Thoracic aorta (tissue), 2 donors: ENCODE results near the gene HMGCS1. TPM values are rescaled to one million over a fixed set of nuclear protein-coding genes. Genes with fewer than 3 reads are reported as not detected.

Experiments
- ATAC-seq: fragments of 150-250 bp; one replicate; pipeline ENCODE4 v1.8.0; 2017; ENCODE audit warnings: low read depth; ENCODE audit not compliant: insufficient number of reproducible peaks, low FRiP score
- DNase-seq: peaks from one replicate; pipeline ENCODE4 v3.0.0-alpha.2; 2020; ENCODE audit warnings: low spot score
- H3K27ac ChIP-seq, 2 donors: fragments of 200-600 bp; sonication (generic); 1 replicate in 1 of 2; 2 replicates in 1 of 2; pipeline ENCODE4 v1.5.1; 2016; ENCODE audit warnings: mild to moderate bottlenecking in 2 of 2, moderate library complexity in 2 of 2
- H3K27me3 ChIP-seq: fragments of 200-600 bp; sonication (generic); replicated peaks from 2 replicates; pipeline ENCODE4 v1.6.0; 2016; ENCODE audit warnings: mild to moderate bottlenecking; ENCODE audit not compliant: insufficient read depth
- H3K36me3 ChIP-seq: fragments of 200-600 bp; sonication (generic); one replicate; pipeline ENCODE4 v1.5.1; 2016
- H3K4me1 ChIP-seq, 2 donors: fragments of 200-600 bp; sonication (generic); 1 replicate in 1 of 2; 2 replicates in 1 of 2; pipeline versions ENCODE4 v1.5.1 to v1.6.0; 2016; ENCODE audit warnings: low read depth in 2 of 2, mild to moderate bottlenecking in 1 of 2; ENCODE audit not compliant: control insufficient read depth in 1 of 2
- H3K4me3 ChIP-seq: fragments of 200-600 bp; sonication (generic); 2 replicates; pipeline ENCODE4 v1.5.1; 2016; ENCODE audit warnings: mild to moderate bottlenecking
- H3K9me3 ChIP-seq: fragments of 200-600 bp; sonication (generic); 2 replicates; pipeline ENCODE4 v1.5.1; 2016
- total RNA-seq, 2 donors: library from RNA; depleted of rRNA; stranded (reverse); fragments of >200 nt; gene quantifications; one replicate each; pipeline versions ENCODE4 v1.1.0 to v1.2.3, GENCODE V29; 2016
- TF ChIP-seq, protein P1 (sequence below): fragments of 200-600 bp; sonication (generic); IDR thresholded peaks from one replicate; pipeline ENCODE4 v1.5.1; 2019; ENCODE audit warnings: antibody characterized with exemption

Gene HMGCS1
- total RNA-seq, 2 donors from 2014 or later, result 13.3 to 17.6 TPM

DNA sequence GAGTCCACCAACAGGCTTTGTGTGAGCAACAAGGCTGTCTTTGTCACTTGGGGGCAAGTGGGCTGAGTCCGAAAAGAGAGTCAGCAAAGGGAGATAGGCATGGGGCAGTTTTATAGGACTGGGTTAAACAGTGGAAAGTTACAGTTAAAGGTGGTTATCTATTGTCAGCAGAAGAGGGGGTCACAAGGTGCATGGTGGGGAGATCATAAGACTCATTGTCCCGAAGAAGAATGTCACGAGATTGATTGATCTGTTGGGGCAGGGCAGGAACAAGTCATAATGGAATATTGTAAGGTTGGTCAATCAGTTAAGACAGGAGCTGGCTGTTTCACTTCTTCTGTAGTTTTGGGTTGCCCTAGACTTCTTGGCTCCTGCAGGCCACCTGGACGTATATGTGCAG is 7.6 kb upstream of the HMGCS1 start:
- no peaks in the 10 kb centered on the region for H3K27me3 ChIP-seq
- TF ChIP-seq, protein P1, sequence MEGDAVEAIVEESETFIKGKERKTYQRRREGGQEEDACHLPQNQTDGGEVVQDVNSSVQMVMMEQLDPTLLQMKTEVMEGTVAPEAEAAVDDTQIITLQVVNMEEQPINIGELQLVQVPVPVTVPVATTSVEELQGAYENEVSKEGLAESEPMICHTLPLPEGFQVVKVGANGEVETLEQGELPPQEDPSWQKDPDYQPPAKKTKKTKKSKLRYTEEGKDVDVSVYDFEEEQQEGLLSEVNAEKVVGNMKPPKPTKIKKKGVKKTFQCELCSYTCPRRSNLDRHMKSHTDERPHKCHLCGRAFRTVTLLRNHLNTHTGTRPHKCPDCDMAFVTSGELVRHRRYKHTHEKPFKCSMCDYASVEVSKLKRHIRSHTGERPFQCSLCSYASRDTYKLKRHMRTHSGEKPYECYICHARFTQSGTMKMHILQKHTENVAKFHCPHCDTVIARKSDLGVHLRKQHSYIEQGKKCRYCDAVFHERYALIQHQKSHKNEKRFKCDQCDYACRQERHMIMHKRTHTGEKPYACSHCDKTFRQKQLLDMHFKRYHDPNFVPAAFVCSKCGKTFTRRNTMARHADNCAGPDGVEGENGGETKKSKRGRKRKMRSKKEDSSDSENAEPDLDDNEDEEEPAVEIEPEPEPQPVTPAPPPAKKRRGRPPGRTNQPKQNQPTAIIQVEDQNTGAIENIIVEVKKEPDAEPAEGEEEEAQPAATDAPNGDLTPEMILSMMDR, result no peak
- no peaks in the 10 kb centered on the region for H3K36me3 ChIP-seq
- no peak for ATAC-seq
- H3K4me3 ChIP-seq, result no peak overlapping the region
- no peak for DNase-seq
- no peaks in the 10 kb centered on the region for H3K4me1 ChIP-seq
- no peak overlapping the region for H3K27ac ChIP-seq
- no peaks in the 10 kb centered on the region for H3K9me3 ChIP-seq

DNA sequence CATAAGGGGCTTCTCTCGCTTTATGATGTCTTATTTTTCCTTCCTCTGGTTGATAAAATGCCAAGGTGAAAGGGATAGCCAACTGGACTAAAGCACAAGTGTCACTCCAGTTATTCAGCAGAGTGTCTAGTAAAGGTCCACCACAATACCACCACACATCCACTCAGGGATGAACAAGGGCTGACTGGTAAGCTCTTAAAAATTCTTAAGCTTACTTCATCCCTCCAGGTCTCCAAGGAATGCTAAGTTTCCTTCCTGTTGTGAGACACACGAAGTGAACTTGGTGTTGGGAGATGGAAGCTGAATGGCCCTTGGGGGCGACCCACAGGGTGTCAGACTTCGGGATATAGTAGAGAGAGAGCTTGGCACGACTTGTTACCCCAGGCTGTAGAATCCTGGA is 3.2 kb upstream of the HMGCS1 start:
- Histone ChIP-seq H3K4me1 (peaks cover 11 to 13% of the 10 kb centered on the region in 2 donors), H3K36me3 (no peaks in the 10 kb centered on the region), H3K27ac (no peak overlapping the region), H3K4me3 (no peak overlapping the region), H3K9me3 (no peaks in the 10 kb centered on the region), H3K27me3 (no peaks in the 10 kb centered on the region)
- TF ChIP-seq, protein P1, result no peak
- ATAC-seq (no peak), DNase-seq (no peak)

DNA sequence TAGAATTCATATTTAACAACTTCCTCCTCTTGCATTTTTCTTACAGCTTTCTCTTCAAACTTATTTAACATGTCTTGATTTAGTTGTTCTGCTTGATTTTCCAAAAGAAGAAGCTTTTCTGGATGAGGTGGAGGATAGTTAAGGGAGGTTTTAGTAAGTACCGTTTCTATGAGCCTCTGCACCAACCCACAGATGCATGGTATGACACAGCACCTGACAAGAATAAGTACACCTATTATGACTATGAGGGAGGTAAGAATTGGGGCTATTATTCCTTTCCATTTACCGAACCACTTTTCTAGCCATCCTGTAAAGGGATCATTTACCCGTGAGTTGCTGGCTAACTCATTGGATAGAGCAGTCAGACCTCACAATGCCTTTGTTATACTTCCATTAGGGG is 2.5 kb upstream of the HMGCS1 start:
- TF ChIP-seq, protein P1, result no peak
- no peaks in the 10 kb centered on the region for H3K36me3 ChIP-seq
- no peak overlapping the region for H3K27ac ChIP-seq
- H3K9me3 ChIP-seq, result no peaks in the 10 kb centered on the region
- no peak for DNase-seq
- no peak overlapping the region for H3K4me3 ChIP-seq
- peaks cover 11 to 15% of the 10 kb centered on the region in 2 donors for H3K4me1 ChIP-seq
- no peak for ATAC-seq
- H3K27me3 ChIP-seq, result no peaks in the 10 kb centered on the region

DNA sequence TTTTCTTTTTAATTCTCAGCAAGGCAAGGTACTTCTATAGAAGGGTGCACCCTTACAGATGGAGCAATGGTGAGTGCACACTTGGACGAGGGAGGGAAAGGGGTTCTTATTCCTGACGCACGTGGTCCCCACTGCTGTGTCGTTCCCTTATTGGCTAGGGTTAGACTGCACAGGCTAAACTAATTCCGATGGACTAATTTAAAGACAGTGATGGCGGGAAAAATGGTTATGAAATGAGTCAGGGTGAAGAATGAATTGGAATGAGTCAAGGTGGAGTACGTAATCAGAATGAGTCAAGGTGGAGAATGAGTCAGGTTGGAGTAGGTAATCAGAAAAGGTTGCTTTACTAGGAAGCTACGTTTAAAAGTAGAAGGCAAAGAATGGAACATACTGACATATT is 2.1 kb upstream of the HMGCS1 start:
- DNase-seq (no peak), ATAC-seq (no peak)
- Histone ChIP-seq H3K9me3 (no peaks in the 10 kb centered on the region), H3K4me3 (no peak overlapping the region), H3K36me3 (no peaks in the 10 kb centered on the region), H3K4me1 (peaks cover 11 to 15% of the 10 kb centered on the region in 2 donors), H3K27me3 (no peaks in the 10 kb centered on the region), H3K27ac (no peak overlapping the region)
- TF ChIP-seq, protein P1, result no peak

DNA sequence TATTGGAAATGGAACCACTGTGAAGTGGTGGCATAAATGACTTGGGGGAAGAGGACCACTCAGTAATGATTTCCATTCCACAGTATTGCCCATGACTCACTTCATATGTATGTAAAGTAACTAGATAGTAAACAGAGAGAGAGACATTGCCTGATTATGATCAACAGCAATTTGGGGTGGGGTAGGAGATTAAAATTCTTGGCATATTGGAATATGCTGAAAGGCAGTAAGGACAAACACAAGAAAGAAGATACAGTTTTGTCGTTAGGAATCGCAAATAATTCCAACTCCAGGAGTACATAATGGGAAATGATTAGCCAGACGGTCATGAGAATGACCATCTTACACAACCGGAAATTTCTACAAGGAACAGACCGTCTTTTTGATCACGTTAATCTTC is 1.5 kb upstream of the HMGCS1 start:
- no peaks in the 10 kb centered on the region for H3K36me3 ChIP-seq
- no peak for DNase-seq
- no peak for ATAC-seq
- no peak overlapping the region for H3K4me3 ChIP-seq
- peaks cover 11 to 15% of the 10 kb centered on the region in 2 donors for H3K4me1 ChIP-seq
- TF ChIP-seq, protein P1, result no peak
- H3K27me3 ChIP-seq, result no peaks in the 10 kb centered on the region
- no peak overlapping the region for H3K27ac ChIP-seq
- H3K9me3 ChIP-seq, result no peaks in the 10 kb centered on the region
